ENCODE measurements around the gene SEMA3F.

GRCh38 chr3:50174517-50174895 is 19.4 kb downstream of the SEMA3F start:
- TF ChIP-seq CTCF (IDR thresholded peaks at IDR 0.05) (no peak), POLR2A (IDR thresholded peaks at IDR 0.05; ENCODE audit: low read depth) (no peak), EP300 (IDR thresholded peaks at IDR 0.05) (no peak)
